Measurements from ENCODE around the gene MPDU1.
A peak's percentile ranks its signal among the peaks of the same experiment; 100 is the strongest.
"Not testable (repeated sequence)": the region's sequence is repeated elsewhere in the genome, so short reads cannot be mapped to it uniquely, and the experiment has no call there.

The MPDU1 gene

DNA sequence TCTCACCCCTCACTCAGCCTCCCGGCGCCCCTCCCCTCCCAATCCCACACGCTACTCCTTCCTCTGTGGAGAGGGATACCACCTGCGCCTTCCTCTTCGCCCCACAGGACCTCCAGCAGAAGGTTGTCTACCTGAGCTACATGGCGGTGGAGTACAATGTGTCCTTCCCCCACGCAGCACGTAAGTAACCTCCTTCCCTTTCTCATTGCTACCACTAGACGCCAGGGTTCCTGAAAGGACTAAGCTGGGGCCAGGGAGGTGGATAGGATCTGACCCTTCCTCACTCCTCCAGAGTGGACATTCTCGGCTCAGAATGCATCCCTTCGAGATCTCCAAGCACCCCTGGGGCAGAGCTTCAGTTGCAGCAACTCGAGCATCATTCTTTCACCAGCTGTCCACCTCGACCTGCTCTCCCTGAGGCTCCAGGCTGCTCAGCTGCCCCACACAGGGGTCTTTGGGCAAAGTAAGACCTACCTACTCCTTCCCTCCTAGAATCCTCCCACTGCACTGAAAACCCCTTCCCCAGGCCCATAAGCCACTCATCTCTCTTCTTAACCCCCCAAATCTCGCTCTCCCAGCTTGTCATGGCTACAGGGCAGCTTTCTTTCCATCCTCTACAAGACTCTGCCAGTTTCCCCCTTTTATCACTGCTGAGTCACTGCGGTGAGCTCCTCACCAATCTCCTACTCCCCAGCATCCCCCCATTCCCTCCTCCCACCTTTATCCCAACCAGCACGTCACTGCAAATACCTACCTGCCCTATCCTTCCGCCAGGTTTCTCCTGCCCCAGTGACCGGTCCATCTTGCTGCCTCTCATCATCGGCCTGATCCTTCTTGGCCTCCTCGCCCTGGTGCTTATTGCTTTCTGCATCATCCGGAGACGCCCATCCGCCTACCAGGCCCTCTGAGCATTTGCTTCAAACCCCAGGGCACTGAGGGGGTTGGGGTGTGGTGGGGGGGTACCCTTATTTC, 2.8 kb upstream of the MPDU1 start:
- DNase-seq (ENCODE audit: low read depth in 2 of 2), result no peak

DNA sequence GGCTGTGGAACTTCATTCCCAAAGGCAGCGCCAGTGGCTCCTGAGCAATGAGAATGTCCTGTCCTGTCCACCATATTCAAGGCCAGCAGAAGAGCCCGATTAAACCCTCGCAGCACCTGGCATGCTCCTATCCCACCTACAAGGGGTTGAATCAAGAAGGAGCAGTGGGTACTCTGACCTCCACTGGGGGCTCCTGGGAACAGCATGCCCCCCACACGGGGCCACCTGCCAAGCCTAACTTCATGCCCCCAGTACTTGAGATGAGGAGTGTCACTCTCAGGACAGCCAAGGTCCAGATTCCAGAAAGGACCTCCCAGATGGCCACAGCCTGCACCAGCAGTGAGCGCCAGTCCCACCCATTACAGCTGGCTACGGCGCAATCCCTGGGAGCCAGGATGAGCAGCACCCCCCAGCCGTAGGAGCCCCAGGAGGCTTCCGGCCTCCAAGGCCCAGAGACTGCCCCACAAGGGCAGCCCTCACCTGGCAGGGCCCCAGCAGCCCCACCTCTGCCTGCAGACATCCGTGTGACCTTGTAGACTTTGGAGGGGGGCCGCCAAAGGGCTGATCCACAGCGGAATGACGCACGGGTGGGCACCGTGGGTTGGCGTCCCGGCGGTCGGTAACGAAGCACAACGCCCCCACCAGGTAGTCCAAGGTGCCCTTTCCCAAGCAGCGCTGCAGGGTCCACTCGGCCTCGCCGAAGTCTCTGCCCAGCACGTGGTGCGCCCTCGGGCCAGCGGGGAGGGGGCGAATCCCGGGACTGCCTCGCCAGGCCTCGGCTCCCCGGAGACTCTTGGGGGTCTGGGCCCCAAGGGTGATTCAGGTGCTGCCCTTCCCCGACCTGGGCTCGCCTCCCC, 1.0 kb upstream of the MPDU1 start:
- no peak for DNase-seq (ENCODE audit: low read depth in 2 of 2)

DNA sequence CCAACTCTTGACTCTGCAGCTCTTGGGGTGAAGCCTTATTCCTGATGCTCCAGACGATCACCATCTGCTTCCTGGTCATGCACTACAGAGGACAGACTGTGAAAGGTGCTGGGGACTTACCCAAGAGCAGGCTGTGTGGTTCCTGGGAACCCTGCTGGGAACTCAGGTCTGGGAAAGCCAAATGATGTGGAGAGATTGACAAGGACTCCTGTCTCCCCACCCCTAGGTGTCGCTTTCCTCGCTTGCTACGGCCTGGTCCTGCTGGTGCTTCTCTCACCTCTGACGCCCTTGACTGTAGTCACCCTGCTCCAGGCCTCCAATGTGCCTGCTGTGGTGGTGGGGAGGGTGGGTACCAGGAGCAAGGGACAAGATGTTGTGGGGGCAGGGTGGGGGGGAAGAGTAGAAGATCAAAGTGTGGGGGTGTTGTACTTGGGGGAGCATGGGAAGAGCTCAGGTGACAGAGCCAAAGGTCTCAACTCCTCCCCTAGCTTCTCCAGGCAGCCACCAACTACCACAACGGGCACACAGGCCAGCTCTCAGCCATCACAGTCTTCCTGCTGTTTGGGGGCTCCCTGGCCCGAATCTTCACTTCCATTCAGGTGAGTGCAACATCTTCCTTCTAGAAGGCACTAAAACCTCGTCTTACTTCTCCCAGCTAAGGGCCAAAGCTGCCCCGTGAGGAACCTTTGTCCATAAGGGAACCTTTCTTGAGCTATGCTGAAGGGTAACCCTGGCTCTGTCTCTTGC, 3.2 kb downstream of the MPDU1 start:
- no peak for DNase-seq (ENCODE audit: low read depth in 2 of 2)

DNA sequence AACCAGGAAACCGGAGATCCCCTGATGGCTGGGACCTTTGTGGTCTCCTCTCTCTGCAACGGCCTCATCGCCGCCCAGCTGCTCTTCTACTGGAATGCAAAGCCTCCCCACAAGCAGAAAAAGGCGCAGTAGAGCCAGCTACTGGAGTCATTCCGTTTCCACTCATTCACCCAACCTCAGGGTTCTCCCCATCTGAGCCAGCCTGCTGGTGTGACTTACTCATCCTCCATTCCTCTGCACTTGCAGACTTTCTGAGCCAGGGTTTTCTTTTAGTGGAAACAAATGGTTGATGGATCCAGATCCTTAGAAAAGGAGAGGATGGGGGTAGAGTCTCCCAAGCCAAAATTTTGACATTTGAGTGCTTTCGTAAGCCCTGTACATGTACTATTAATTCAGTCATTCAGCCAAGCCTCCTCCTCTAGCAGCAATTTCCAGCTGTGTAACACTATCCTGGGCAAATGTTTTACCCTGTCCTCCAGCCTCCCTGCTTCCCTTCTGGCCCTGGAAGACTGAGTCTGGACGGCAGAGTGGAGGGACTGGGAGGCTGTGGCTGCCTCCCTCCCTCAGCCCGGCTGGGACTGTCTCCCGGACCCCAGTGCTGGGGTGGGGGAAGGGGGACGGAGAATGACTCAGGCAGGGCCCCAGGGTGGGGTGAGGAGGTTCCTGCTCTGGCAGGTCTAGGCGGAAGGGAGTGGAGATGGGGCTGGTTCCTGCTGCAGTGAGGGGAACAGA, 3.9 kb downstream of the MPDU1 start:
- no peak for DNase-seq (ENCODE audit: low read depth in 2 of 2)

DNA sequence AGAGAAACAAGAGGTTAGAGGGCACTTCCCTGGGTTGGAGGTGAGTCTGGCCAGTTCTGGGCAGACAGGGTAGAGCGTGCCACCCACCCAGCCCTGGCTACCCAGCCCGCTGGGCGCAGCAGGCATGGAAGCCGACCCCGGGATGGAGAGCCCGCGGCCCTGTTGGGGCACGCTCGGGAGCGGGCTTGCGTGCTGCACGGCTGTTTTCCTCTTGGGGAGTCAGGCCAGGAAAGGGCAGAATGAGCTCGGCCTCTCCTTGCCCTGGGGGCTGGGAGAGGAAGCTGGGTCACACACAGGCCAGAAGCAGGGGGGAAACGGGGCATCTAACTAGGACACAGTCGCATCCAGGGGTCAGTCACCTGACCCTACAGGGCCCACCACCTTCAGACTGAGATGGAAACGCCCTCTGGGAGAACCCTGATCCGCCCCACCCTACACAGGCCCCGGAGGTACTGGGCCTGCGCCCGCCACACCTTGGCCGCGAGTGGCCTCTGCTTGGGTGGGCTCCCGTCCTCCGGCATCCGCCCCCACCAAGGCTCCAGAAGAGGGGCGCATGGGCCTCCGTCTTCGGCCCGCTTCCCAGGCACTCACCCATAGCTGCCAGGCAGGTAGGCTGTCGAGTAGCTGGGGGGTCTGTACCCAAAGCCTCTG, 5.0 kb downstream of the MPDU1 start:
- DNase-seq (ENCODE audit: low read depth in 2 of 2), result no peak

DNA sequence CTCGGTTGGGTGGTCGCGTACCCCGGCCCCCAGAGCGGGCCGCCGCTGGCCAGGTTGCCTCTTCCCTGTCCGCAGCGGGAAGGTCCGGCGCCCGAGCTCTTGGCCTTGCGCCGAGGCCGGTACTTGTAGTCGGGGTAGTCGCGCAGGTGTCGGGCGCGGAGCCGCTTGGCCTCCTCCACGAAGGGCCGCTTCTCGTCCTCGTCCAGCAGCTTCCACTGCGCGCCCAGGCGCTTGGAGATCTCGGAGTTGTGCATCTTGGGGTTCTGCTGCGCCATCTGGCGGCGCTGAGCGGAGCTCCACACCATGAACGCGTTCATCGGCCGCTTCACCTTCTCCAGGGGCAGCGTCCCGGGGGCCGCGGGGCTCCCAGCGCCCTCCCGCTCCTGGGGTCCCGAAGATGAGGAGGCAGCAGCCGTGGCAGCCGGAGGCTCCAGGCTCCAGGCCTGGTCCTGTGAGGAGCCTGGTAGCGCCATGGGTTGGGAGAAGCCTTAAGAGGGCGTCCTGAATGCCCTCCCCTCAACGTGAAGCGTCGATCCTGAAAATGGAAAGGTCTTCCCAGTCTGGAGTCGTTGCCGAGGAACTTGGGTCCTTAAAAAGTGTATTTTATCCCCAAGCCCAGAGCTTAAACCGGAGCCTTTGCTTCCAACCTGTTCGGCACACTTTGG, 5.7 kb downstream of the MPDU1 start:
- DNase-seq (ENCODE audit: low read depth in 2 of 2), result peak; percentile 46 to 49

DNA sequence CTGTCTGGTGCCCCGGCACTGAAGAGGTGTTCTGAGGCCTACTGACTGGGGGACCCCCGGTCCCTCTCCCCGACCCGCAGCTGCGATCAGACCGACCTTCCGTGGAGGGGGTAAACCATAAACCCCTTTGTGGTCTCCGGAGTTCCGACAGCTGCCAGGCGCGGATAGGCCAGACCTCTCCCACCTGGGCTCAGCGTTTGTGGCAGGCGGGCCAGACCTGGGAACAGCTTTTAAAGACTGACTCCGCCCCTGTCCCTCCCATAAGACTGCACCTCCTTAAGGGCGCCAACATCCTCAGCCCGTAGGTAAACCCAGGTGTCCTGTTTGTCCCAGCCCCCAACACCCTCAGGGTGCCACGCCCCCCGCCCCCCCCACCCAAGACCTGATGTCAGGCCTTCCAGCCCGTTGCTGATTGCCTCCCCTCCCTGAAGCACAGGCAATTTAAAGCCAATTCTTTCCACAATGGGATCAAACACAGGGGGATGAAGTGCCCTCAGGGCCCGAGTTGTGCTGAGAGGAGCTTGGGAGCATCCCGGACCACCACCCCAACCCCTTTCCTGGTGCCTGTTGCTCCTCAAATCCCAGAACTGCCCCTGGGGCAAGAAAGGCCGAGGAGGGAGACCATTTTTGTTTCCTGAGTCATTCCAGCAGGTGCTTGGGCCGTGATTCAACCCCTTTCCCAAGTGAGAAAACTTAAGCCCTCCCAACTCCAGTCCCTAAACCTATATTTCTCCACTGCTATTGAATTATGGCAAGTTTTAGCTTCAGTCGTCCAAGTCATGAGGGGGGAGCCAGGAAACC, 6.4 kb downstream of the MPDU1 start, which contains the start of gene SOX15:
TSS of gene SOX15 (minus strand) at position 204 of the 801 bp plus-strand sequence. CDS start 418 bp downstream, outside the sequence.
- no peak for DNase-seq (ENCODE audit: low read depth in 2 of 2)

DNA sequence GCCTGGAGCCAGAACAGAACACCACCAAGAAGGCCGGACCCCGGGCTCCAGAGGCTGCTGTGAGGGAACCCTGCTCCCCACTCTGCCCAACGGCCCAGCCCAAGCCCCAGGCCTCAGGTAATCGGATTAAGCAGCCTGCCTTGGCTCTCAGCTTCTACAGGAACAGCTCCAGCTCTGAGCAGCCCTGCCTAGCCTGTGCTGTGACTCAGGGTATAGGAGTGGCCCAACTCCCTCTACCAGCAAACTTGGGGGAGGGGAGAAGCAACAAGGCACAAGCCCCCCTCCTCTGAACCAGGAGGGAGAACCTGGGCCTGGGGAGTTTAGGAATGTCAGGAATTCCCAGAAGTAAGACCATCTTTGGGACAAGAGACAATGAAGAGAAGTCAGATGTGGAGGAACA, 7.1 kb downstream of the MPDU1 start:
- no peak for DNase-seq (ENCODE audit: low read depth in 2 of 2)

DNA sequence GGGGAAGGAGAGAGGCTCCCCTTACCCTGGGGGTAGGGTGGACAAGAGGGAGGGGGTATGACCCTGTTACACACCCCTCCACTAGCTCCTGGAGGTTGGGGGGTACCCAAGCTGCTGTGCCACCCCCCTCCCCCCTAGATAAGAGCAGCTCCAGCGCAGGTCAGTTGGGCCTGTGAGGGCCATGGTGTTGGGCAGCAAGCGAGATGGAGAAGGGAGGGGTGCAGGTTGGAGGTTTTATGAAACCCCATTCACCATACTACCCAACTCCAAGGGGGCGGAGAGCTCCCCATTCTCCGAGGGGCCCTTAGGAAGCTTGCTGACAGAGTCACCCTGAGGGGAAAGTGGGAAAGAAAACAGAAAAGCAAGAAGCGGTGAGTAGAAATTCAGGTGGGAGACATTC, 7.9 kb downstream of the MPDU1 start:
- DNase-seq (ENCODE audit: low read depth in 2 of 2), result no peak

DNA sequence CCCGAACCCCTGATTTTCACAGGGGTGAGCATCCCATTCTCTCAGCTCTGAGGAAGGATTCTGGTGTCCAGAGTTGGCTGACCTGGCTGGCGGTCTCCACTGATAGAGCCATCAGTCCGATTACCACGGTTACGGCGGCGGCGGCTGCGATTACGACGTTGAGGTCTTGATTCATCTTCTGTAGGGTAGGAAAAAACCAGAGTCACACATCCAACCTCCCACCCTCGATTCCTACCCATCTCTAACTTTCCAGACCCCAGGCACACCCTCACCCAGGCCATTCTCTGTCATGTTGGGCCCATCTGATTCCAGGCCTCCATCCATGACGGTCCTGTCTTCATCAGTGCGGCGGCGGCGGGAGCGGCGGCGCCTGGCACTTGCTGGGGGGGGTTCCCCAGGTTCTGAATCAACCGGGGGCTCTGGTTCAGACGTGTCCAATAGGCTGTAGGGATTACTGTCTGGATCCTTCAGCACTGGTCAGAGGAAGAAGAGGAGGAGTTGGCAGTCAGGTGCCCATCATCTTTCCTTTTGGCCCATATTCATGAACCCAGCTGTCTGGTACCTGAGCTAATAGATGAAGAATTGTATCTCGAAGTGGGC, 8.9 kb downstream of the MPDU1 start:
- no peak for DNase-seq (ENCODE audit: low read depth in 2 of 2)

DNA sequence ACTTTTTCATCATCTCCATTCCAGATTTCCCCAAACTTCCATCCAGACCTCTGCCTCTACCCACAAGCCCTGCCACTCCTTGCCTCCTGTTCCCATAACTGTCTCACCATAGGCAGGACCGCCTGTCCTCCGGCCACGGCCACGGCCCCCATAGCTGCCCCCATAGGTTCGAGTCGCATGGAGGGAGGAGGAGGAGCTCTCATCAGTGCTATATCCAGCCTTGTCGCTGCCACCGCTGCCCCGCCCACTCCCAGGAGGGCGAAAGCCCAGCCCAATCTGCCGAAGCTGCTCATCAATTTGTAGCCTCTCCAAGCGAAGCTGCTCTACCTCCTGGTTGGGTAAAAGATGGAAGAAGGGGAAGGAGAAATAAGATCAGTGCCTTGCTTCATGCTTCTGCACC, 9.6 kb downstream of the MPDU1 start:
- DNase-seq (ENCODE audit: low read depth in 2 of 2), result no peak

DNA sequence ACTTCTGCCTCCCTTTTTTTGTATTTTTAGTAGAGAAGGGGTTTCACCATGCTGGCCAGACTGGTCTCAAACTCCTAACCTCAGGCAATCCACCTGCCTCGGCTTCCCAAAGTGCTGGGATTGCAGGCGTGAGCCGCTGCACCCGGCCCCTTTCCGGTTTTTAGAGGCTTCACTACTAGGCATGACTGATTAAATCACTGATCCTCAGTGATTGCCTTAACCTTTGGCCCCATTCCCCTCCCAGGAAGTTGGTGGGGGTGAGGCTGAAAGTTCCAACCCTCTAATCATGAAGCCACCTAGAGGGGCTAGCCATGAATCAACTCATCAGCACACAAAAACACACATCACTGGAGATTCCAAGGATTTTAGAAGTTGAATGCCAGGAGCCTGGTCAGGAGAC, 13.9 kb downstream of the MPDU1 start:
- not testable (repeated sequence) for DNase-seq (ENCODE audit: low read depth in 2 of 2)

DNA sequence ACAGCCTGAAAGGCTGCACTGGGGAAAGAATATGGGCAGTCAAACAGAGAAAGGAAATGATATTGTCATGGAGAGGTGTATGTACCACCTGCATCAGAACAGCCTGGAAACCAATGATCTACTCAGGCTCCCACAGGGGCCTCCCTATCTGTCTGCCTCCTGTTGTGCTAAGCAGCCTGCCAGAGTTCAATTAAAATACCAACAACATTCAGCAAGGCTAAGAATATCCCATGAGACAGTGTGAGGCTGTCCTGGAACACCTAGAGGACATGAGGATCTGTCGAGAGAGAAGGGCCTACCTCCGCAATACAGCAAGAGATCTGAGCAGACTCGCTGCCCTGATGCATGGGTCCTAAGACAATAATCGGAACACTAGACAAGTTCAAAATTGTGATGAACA, 22.6 kb downstream of the MPDU1 start:
- DNase-seq (ENCODE audit: low read depth in 2 of 2), result no peak

DNA sequence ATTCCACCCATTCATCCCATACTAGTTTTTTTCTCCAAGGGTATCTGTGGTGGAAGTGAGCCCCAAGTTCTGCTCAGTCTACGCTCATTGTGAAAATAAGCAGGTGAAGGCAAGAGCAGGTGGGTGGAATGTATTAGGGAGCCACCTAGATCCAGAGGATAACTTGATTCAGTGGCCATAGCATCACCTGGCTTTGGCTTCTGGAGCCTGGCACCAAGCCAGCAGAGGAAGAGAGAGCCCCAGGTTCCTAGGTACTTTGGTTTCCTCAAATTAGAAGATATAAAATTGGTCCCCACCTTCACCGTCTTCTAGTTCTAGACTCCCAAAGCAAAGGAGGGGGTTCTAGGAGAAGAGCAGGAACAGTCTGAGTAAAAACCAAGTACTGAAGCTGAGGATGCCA, 27.0 kb downstream of the MPDU1 start:
- DNase-seq (ENCODE audit: low read depth in 2 of 2), result no peak

DNA sequence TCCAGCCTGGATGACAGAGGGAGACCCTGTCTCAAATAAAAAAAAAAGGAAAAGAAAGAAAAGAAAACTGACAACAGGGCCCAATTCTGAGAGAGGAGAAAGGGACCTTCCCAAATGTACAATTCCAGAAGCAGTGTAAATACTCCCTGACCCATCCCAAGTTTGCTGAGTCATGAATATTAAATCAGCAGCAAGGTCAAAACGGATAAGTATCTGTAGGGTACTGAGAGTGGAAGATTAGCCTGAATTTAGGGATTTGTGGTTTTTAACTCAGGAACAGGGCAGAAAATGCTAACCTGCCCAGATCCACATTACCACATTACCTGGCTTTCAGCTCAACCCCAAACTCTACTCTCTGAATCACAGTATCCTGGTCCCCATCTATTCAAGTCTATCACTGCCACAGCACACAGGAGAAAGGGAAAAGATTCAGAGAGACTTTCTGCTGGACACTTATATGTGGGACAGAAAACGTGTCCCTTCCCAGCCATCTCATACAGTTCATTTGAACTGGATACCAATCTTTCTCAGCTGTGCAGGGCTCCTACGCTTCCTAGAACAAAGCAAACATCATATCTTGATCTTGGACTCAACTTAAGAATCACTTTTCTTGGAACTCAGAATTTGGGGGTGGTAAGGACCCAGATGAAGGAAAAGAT, 28.1 kb downstream of the MPDU1 start:
- no peak for DNase-seq (ENCODE audit: low read depth in 2 of 2)

DNA sequence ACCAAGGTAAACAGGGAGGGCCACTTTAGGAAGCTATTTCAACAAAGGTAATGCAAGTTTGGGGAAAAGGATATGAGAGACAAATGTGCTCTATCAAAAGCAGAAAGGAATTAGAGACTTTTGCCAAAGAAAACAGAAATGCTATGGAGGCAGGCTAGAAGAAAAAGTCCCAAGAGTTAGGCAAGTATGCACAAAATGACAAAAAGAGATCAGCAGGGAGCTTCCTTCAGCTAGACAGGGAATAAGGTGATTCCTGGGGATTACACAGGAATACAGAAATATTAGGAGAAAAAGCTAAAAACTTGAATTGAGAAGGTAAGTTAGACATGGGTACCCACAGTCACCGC, 28.6 kb downstream of the MPDU1 start:
- DNase-seq (ENCODE audit: low read depth in 2 of 2), result no peak

DNA sequence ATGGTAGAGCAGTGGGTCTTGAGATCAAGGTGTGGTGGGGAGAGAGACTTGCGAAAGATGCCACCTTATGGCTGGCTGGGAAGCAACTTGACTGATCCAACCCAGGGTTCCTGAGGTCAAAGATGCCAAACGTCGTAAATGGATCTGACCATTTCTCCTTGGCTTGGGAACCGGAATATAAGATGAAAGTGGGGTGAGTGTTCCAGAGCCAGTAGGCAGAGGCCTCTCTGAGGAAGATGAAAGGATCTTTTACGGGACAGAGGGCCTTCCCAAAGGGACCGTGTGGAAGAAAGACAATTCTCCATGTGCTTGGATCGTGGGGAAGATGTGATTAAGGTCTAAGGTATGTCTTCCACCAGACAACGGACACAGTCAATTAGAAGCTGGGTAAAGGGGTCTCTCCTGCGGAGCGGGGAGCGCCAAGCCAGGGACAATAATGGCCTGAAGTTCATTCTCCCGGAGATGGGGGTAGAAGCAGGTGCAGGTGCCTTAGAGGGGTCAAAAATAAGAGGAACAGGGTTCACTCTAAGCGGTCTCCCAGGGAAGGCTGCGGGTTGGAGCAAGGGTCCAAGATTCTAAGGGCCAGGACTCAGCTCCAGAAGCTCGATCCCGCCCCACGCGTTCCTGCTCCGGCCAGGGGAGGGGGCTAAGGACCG, 30.2 kb downstream of the MPDU1 start:
- DNase-seq (ENCODE audit: low read depth in 2 of 2), result no peak

All from stimulated activated CD4-positive, alpha-beta T cell treated with anti-CD3 and anti-CD28 coated beads, Interleukin-12 subunit alpha, Interleukin-12 subunit beta, amount 100 ng/mL, for 24 hours (primary cell).